Activated CD8-positive, alpha-beta T cell treated with anti-CD3 and anti-CD28 coated beads for 36 hours (primary cell): ENCODE measurements around the gene RPL38. TPM values are rescaled to one million over a fixed set of nuclear protein-coding genes. Genes with fewer than 3 reads are reported as not detected.
A peak's percentile ranks its signal among the peaks of the same experiment; 100 is the strongest.

ENCODE experiments used
- ATAC-seq: fragments of 200-7000 bp; cut with Tn5 transposase; one replicate; pipeline ENCODE4 v1.10.0; 2021; ENCODE audit warnings: mild to moderate bottlenecking, moderate library complexity
- CTCF ChIA-PET: fragments of 350-600 bp; sonication (Branson Sonifier 250); formaldehyde crosslinking; loops from one replicate; lab custom pipeline; 2021; ENCODE audit warnings: antibody characterized with exemption; lab: Charles Lee
- POLR2A ChIA-PET: fragments of 350-600 bp; sonication (Branson Sonifier 250); formaldehyde crosslinking; loops from one replicate; lab custom pipeline; 2021; ENCODE audit warnings: antibody characterized with exemption; lab: Charles Lee
- DNase-seq: peaks from one replicate; pipeline ENCODE4 v3.0.0-alpha.2; 2020
- H3K27ac Mint-ChIP-seq: one replicate; pipeline ENCODE4 v1.8.0; 2021; ENCODE audit warnings: mild to moderate bottlenecking, mixed read lengths
- H3K27me3 Mint-ChIP-seq: one replicate; pipeline ENCODE4 v1.8.0; 2021; ENCODE audit warnings: mixed read lengths
- H3K36me3 Mint-ChIP-seq: one replicate; pipeline ENCODE4 v1.8.0; 2021; ENCODE audit warnings: low read depth, mixed read lengths
- H3K4me1 Mint-ChIP-seq: one replicate; pipeline ENCODE4 v1.8.0; 2021; ENCODE audit warnings: low read depth, mixed read lengths
- H3K4me3 Mint-ChIP-seq: one replicate; pipeline ENCODE4 v1.8.0; 2021; ENCODE audit warnings: mild to moderate bottlenecking, moderate library complexity, mixed read lengths
- H3K9me3 Mint-ChIP-seq: one replicate; pipeline ENCODE4 v1.8.0; 2021; ENCODE audit warnings: mixed read lengths
- CTCF ChIP-seq: fragments of 200-600 bp; IDR thresholded peaks from one replicate; pipeline ENCODE4 v1.8.0; 2022; ENCODE audit warnings: antibody characterized with exemption, mild to moderate bottlenecking
- intact Hi-C: fragments of 100-400 bp; cut with micrococcal nuclease; formaldehyde crosslinking; loops from one replicate; pipeline ENCODE4 v1.10.0; 2022
- total RNA-seq, 2 experiments: library from RNA; stranded (reverse); gene quantifications; one replicate each; pipeline ENCODE4 v1.2.3, GENCODE V29; 2021

The RPL38 gene
- total RNA-seq = 1,000 to 10,000 TPM; 1,500 to 1,574 TPM

- H3K36me3 Mint-ChIP-seq = peaks cover 45% of the 10 kb centered on the region
- ATAC-seq (peak; percentile 92), DNase-seq (peak; percentile 98)
- peaks cover 13% of the 10 kb centered on the region for H3K27me3 Mint-ChIP-seq
- peak within 1 kb of the TSS; percentile 100 for H3K4me3 Mint-ChIP-seq
- H3K4me1 Mint-ChIP-seq = peaks cover 34% of the 10 kb centered on the region
- H3K27ac Mint-ChIP-seq = peak within 1 kb of the TSS; percentile 100
- peak; percentile 86 for TF ChIP-seq CTCF
- no peaks in the 10 kb centered on the region for H3K9me3 Mint-ChIP-seq
- ChIA-PET POLR2A (interaction anchor here (0.5 to 3.0 kb wide), 7 partner anchors 8 to 486 kb away, joined by 3 to 13 read pairs (median 3); partner anchors contain the start of gene TTYH2), CTCF (interaction anchor here (0.9 to 1.5 kb wide), 6 partner anchors 11 to 95 kb away, joined by 3 to 10 read pairs (median 3); no protein-coding TSS in a partner anchor)
- intact Hi-C loops = no loop called here
Observed at GRCh38 chr17:74203439-74204240, at the start of gene RPL38. Gene RPL38 (plus strand): TSS chr17:74203678. CDS start chr17:74203956, 278 bp downstream.

GRCh38 chr17:74153821-74154430 is 49.6 kb upstream of the RPL38 start:
- Mint-ChIP-seq H3K9me3 (no peaks in the 10 kb centered on the region), H3K36me3 (no peaks in the 10 kb centered on the region), H3K27me3 (peaks cover 19% of the 10 kb centered on the region), H3K4me3 (no peak overlapping the region), H3K27ac (no peak overlapping the region), H3K4me1 (no peaks in the 10 kb centered on the region)
- TF ChIP-seq CTCF = no peak
- ATAC-seq (no peak), DNase-seq (no peak)
- intact Hi-C loops = no loop called here
- POLR2A ChIA-PET = no interaction called here
- CTCF ChIA-PET = no interaction called here

GRCh38 chr17:74156878-74157277 is 46.6 kb upstream of the RPL38 start:
- no peak for TF ChIP-seq CTCF
- Mint-ChIP-seq H3K27ac (no peak overlapping the region), H3K4me3 (no peak overlapping the region), H3K9me3 (no peaks in the 10 kb centered on the region), H3K4me1 (no peaks in the 10 kb centered on the region), H3K27me3 (peaks cover 7% of the 10 kb centered on the region), H3K36me3 (no peaks in the 10 kb centered on the region)
- intact Hi-C loops = no loop called here
- no peak for DNase-seq
- ATAC-seq = no peak
- CTCF ChIA-PET = no interaction called here
- POLR2A ChIA-PET = no interaction called here

- CTCF ChIA-PET = no interaction called here
- no peak for ATAC-seq
- H3K27ac Mint-ChIP-seq = no peak overlapping the region
- TF ChIP-seq CTCF = no peak
- H3K9me3 Mint-ChIP-seq = no peaks in the 10 kb centered on the region
- DNase-seq = no peak
- POLR2A ChIA-PET = no interaction called here
- peaks cover 7% of the 10 kb centered on the region for H3K27me3 Mint-ChIP-seq
- no peak overlapping the region for H3K4me3 Mint-ChIP-seq
- H3K4me1 Mint-ChIP-seq = no peaks in the 10 kb centered on the region
- no peaks in the 10 kb centered on the region for H3K36me3 Mint-ChIP-seq
- intact Hi-C loops = no loop called here
Observed at GRCh38 chr17:74157366-74157765, 46.1 kb upstream of the RPL38 start.

GRCh38 chr17:74158761-74159160 is 44.7 kb upstream of the RPL38 start:
- Mint-ChIP-seq H3K4me1 (no peaks in the 10 kb centered on the region), H3K4me3 (no peak overlapping the region), H3K27ac (no peak overlapping the region), H3K9me3 (no peaks in the 10 kb centered on the region), H3K36me3 (no peaks in the 10 kb centered on the region), H3K27me3 (peaks cover 7% of the 10 kb centered on the region)
- TF ChIP-seq CTCF = no peak
- intact Hi-C loops = no loop called here
- ChIA-PET POLR2A (no interaction called here), CTCF (interaction anchor here (0.7 kb wide), 1 partner anchor 150 kb away, joined by 3 read pairs; no protein-coding TSS in a partner anchor)
- no peak for DNase-seq
- no peak for ATAC-seq
